GM21786 (cell line): ENCODE data around the gene DTWD2.

Experiments used
- ATAC-seq: cut with Tn5 transposase; IDR thresholded peaks from one replicate; pipeline ENCODE4 v1.9.1; 2021; ENCODE audit not compliant: unreplicated experiment

DTWD2 gene

GRCh38 chr5:118789366-118789765 is 199.0 kb downstream of the DTWD2 start:
- ATAC-seq = no peak

DNA sequence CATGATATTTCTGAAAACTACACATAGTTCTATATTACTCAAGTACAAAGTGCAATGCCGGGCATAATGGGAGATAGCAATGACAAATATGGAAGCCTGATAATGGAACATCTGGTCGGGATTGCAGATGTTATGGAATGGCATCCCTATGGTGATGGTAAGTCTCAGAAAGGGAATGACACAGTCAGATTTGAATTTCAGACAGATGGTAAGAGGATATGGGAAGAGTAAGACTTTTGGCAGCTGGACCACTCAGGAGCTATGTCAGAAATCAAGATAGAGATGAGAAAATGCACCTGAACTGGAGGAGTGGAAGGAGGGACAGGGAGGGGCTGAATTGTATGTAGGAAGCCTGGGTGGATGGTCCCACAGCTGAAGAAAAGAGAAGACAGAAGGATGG is 200.0 kb downstream of the DTWD2 start:
- ATAC-seq = no peak
